ENCODE measurements around the gene PHF20. TPM values are rescaled to one million over a fixed set of nuclear protein-coding genes. Genes with fewer than 3 reads are reported as not detected.
"Not testable (repeated sequence)": the region's sequence is repeated elsewhere in the genome, so short reads cannot be mapped to it uniquely, and the experiment has no call there.

Gene PHF20
- polyA plus RNA-seq, 3 donors, result 54.7 to 78.2 (median 73.6) TPM

DNA sequence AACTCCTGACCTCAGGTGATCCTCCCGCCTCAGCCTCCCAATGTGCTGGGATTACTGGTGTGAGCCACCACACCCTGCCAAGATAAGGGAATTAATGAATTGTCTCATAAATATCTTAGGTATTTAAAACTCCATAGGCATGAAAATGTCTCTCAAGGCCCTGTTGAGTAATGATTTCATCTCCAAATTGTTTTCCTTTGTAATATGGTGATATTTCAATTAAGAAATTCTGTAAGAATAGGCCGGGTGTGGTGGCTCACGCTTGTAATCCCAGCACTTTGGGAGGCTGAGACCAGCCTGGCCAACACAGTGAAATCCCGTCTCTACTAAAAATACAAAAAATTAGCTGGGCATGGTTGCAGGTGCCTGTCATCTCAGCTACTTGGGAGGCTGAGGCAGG lies 13.7 kb downstream of the PHF20 start:
- H2AFZ ChIP-seq (ENCODE audit: insufficient read depth, low read depth, low read length, poor library complexity, severe bottlenecking); DNase-seq; H3K4me2 ChIP-seq (replicated peaks; ENCODE audit: extremely low read depth, low read length, poor library complexity, severe bottlenecking); H3K4me1 ChIP-seq (ENCODE audit: control insufficient read depth in 1 of 2, insufficient read depth in 2 of 2, low read length in 2 of 2); H3K27ac Mint-ChIP-seq; H3K27me3 Mint-ChIP-seq (ENCODE audit: low read depth in 3 of 3); H3K4me1 Mint-ChIP-seq; H3K9me3 Mint-ChIP-seq; intact Hi-C loops (cut with micrococcal nuclease); H3K4me3 ChIP-seq (replicated peaks in 1 of 3; ENCODE audit: low read depth in 2 of 3, low read length in 3 of 3); H3K27me3 ChIP-seq (ENCODE audit: control insufficient read depth in 2 of 2, insufficient read depth in 2 of 2, low read length in 2 of 2); H3K4me3 Mint-ChIP-seq; H3K27ac ChIP-seq (ENCODE audit: low read depth in 1 of 2, low read length in 2 of 2); H3K9ac ChIP-seq (ENCODE audit: insufficient read depth, low read length, poor library complexity, severe bottlenecking); H3K9me3 ChIP-seq (replicated peaks in 1 of 2; ENCODE audit: control insufficient read depth in 1 of 2, insufficient read depth in 1 of 2, low read length in 2 of 2): not testable (repeated sequence)
- H3K36me3 Mint-ChIP-seq, result peaks cover 21 to 61% of the 10 kb centered on the region in 2 donors
- WGBS (ENCODE audit: insufficient coverage), result no CpG with 5 or more reads among the region's 4 CpGs
- H3K36me3 ChIP-seq (replicated peaks in 1 of 2; ENCODE audit: control insufficient read depth in 1 of 2, insufficient read depth in 2 of 2, low read length in 2 of 2), result peaks cover 20 to 41% of the 10 kb centered on the region in 2 donors
- peaks cover 79% of the 10 kb centered on the region for H4K20me1 ChIP-seq (ENCODE audit: insufficient read depth, low read length)
- H3K79me2 ChIP-seq (ENCODE audit: insufficient read depth, low read length), result peaks cover 74% of the 10 kb centered on the region

DNA sequence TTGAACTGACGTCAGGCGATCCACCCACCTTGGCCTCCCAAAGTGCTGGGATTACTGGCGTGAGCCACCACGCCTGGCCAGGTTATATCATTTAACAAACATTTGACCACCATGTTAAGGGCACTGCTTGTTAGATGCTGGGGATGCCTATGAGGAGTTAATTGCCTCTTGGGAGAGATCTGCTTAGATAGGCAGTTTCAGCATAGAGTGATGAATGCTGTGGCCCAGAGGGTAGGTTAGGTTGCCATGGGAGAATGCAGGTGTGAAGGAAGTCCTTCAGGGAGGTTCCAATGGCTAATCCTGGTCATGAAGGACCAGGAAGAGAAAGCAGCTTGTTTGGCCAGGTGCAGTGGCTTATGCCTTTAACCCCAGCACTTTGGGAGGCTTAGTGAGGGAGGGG lies 17.0 kb downstream of the PHF20 start:
- H3K4me3 Mint-ChIP-seq, result no peak overlapping the region
- H3K36me3 Mint-ChIP-seq, result peaks cover 5 to 44% of the 10 kb centered on the region in 2 donors

More for the DNA sequence above, 17.0 kb downstream of the PHF20 start:
- Histone ChIP-seq H3K4me1 (ENCODE audit: control insufficient read depth in 1 of 2, insufficient read depth in 2 of 2, low read length in 2 of 2) (peaks cover 17 to 19% of the 10 kb centered on the region in 2 donors), H4K20me1 (ENCODE audit: insufficient read depth, low read length) (peaks cover 62% of the 10 kb centered on the region), H3K27me3 (ENCODE audit: control insufficient read depth in 2 of 2, insufficient read depth in 2 of 2, low read length in 2 of 2) (no peaks in the 10 kb centered on the region), H3K36me3 (replicated peaks in 1 of 2; ENCODE audit: control insufficient read depth in 1 of 2, insufficient read depth in 2 of 2, low read length in 2 of 2) (peaks cover 6 to 22% of the 10 kb centered on the region in 2 donors), H3K79me2 (ENCODE audit: insufficient read depth, low read length) (peaks cover 62% of the 10 kb centered on the region), H3K27ac (ENCODE audit: low read depth in 1 of 2, low read length in 2 of 2) (no peak overlapping the region), H3K9me3 (replicated peaks in 1 of 2; ENCODE audit: control insufficient read depth in 1 of 2, insufficient read depth in 1 of 2, low read length in 2 of 2) (no peaks in the 10 kb centered on the region), H2AFZ (ENCODE audit: insufficient read depth, low read depth, low read length, poor library complexity, severe bottlenecking) (no peak overlapping the region), H3K9ac (ENCODE audit: insufficient read depth, low read length, poor library complexity, severe bottlenecking) (no peak overlapping the region), H3K4me2 (replicated peaks; ENCODE audit: extremely low read depth, low read length, poor library complexity, severe bottlenecking) (no peak overlapping the region), H3K4me3 (replicated peaks in 1 of 3; ENCODE audit: low read depth in 2 of 3, low read length in 3 of 3) (no peak overlapping the region)
- Mint-ChIP-seq H3K27ac (peak overlapping the region in 1 of 7 donors; percentile 42), H3K9me3 (peaks cover 0 to 2% (median 0%) of the 10 kb centered on the region in 7 donors), H3K4me1 (peaks cover 20% of the 10 kb centered on the region), H3K27me3 (ENCODE audit: low read depth in 3 of 3) (peaks cover 0 to 3% (median 1%) of the 10 kb centered on the region in 3 donors)
- DNase-seq, result no peak
- TF ChIP-seq, protein P1, sequence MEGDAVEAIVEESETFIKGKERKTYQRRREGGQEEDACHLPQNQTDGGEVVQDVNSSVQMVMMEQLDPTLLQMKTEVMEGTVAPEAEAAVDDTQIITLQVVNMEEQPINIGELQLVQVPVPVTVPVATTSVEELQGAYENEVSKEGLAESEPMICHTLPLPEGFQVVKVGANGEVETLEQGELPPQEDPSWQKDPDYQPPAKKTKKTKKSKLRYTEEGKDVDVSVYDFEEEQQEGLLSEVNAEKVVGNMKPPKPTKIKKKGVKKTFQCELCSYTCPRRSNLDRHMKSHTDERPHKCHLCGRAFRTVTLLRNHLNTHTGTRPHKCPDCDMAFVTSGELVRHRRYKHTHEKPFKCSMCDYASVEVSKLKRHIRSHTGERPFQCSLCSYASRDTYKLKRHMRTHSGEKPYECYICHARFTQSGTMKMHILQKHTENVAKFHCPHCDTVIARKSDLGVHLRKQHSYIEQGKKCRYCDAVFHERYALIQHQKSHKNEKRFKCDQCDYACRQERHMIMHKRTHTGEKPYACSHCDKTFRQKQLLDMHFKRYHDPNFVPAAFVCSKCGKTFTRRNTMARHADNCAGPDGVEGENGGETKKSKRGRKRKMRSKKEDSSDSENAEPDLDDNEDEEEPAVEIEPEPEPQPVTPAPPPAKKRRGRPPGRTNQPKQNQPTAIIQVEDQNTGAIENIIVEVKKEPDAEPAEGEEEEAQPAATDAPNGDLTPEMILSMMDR (IDR thresholded peaks at IDR 0.05), result no peak
- WGBS (ENCODE audit: insufficient coverage), result no CpG with 5 or more reads among the region's 4 CpGs
- intact Hi-C loops (cut with micrococcal nuclease), result no loop called here
